Type B pancreatic cell (in vitro differentiated cells): ENCODE data around the gene ORMDL3. TPM values are rescaled to one million over a fixed set of nuclear protein-coding genes. Genes with fewer than 3 reads are reported as not detected.

ENCODE experiments used
- DNase-seq: peaks from one replicate; pipeline ENCODE4 v3.0.0; 2021; ENCODE audit warnings: mixed read lengths; ENCODE audit not compliant: unreplicated experiment; ENCODE audit errors: extremely low spot score
- H3K27ac Mint-ChIP-seq: 2 replicates; pipeline ENCODE4 v1.8.0; 2021; ENCODE audit warnings: mild to moderate bottlenecking, mixed read lengths
- H3K27me3 Mint-ChIP-seq: 2 replicates; pipeline ENCODE4 v1.8.0; 2021; ENCODE audit warnings: mixed read lengths
- H3K36me3 Mint-ChIP-seq: 2 replicates; pipeline ENCODE4 v1.8.0; 2021; ENCODE audit warnings: mixed read lengths
- H3K4me1 Mint-ChIP-seq: one replicate; pipeline ENCODE4 v1.8.0; 2021; ENCODE audit warnings: mixed read lengths; ENCODE audit not compliant: unreplicated experiment
- H3K4me3 Mint-ChIP-seq: 2 replicates; pipeline ENCODE4 v1.8.0; 2021; ENCODE audit warnings: mild to moderate bottlenecking, mixed read lengths
- H3K9me3 Mint-ChIP-seq: 2 replicates; pipeline ENCODE4 v1.8.0; 2021; ENCODE audit warnings: mixed read lengths
- total RNA-seq: library from RNA; stranded (reverse); gene quantifications from 2 replicates; pipeline ENCODE4 v1.2.1, GENCODE V29; 2021; ENCODE audit warnings: low replicate concordance
- TF ChIP-seq, protein P1 (sequence below): fragments of 200-600 bp; sonication (generic); conservative IDR thresholded peaks from 2 replicates; pipeline ENCODE4 v1.5.0; 2021; ENCODE audit warnings: antibody characterized with exemption, mild to moderate bottlenecking

The ORMDL3 gene
- total RNA-seq, 1 donor from 2014 or later, result 59.8 TPM

DNA sequence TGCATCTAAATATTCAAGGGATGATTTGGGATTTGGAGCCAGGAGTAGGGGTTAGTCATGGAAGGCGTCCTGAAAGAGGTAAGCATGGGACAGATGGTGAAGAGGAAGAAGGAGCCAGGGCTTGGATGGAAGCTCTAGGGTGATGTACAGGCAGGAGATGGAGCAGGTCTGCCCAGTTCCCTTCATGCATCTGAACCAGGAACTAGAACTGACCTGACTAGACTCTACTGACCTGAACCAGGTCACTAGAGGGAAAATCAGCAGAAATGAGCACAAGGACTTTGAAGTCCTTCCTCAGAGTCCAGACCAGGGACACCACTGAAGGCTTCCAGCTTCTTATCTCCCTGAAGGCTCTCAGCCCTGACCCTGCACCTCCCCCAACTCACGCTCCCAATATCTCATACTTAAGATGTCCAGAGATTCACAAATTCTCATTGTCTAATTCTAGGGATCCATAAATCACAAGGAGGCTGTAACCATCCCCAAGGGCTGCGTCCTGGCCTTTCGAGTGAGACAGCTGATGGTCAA is 43.7 kb upstream of the ORMDL3 start:
- peaks cover 4% of the 10 kb centered on the region for H3K4me1 Mint-ChIP-seq
- no peak overlapping the region for H3K4me3 Mint-ChIP-seq
- no peaks in the 10 kb centered on the region for H3K36me3 Mint-ChIP-seq
- TF ChIP-seq, protein P1, sequence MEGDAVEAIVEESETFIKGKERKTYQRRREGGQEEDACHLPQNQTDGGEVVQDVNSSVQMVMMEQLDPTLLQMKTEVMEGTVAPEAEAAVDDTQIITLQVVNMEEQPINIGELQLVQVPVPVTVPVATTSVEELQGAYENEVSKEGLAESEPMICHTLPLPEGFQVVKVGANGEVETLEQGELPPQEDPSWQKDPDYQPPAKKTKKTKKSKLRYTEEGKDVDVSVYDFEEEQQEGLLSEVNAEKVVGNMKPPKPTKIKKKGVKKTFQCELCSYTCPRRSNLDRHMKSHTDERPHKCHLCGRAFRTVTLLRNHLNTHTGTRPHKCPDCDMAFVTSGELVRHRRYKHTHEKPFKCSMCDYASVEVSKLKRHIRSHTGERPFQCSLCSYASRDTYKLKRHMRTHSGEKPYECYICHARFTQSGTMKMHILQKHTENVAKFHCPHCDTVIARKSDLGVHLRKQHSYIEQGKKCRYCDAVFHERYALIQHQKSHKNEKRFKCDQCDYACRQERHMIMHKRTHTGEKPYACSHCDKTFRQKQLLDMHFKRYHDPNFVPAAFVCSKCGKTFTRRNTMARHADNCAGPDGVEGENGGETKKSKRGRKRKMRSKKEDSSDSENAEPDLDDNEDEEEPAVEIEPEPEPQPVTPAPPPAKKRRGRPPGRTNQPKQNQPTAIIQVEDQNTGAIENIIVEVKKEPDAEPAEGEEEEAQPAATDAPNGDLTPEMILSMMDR, result no peak
- no peak overlapping the region for H3K27ac Mint-ChIP-seq
- no peaks in the 10 kb centered on the region for H3K9me3 Mint-ChIP-seq
- DNase-seq, result no peak
- H3K27me3 Mint-ChIP-seq, result peaks cover 69% of the 10 kb centered on the region

DNA sequence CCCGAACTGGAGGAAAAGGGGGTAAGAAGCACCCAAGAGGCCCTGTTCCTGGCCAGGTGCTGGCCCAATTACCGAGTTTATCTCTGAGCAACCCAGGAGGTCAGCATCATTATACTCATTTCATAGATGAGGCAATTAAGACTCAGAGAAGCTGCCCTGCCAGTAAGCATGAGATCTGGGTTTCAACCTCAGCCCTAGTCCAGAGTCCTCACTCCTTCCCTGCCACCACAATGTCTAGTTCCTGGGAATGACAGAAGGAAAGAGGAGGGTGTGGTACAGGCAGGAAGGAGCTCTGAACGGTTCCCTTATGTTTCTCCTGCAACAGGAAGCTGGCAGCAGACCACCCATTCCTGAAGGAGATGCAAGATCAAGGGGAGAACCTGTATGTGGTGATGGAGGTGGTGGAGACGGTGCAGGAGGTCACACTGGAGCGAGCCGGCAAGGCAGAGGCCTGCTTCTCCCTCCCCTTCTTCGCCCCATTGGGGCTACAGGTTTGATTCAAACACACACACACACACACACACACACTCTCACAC is 42.8 kb upstream of the ORMDL3 start:
- no peaks in the 10 kb centered on the region for H3K9me3 Mint-ChIP-seq
- H3K4me3 Mint-ChIP-seq, result no peak overlapping the region
- H3K27me3 Mint-ChIP-seq, result peaks cover 71% of the 10 kb centered on the region
- H3K27ac Mint-ChIP-seq, result no peak overlapping the region
- no peaks in the 10 kb centered on the region for H3K36me3 Mint-ChIP-seq
- no peak for DNase-seq
- TF ChIP-seq, protein P1, result no peak
- H3K4me1 Mint-ChIP-seq, result peaks cover 4% of the 10 kb centered on the region

DNA sequence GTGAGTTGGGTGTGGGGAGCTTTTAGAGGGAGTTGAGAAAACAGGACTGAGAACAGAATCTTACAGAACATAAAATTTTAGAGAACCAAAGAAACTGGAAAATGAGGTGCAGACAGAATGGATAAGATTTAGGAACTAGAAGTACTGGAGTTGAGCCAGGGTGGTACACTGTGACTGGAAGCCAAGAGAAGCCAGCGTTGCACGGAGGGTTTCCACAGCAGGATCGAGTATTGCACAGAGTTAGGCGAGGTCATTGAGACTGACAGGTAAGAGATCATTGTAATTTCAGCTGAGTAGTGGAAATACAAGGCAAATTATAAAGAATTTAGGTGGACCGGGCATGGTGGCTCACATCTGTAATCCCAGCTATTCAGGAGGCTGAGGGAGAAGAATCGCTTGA is 42.0 kb upstream of the ORMDL3 start:
- H3K4me3 Mint-ChIP-seq, result no peak overlapping the region
- H3K27me3 Mint-ChIP-seq, result peaks cover 76% of the 10 kb centered on the region
- H3K4me1 Mint-ChIP-seq, result peaks cover 4% of the 10 kb centered on the region
- DNase-seq, result no peak
- no peak overlapping the region for H3K27ac Mint-ChIP-seq
- no peaks in the 10 kb centered on the region for H3K36me3 Mint-ChIP-seq
- TF ChIP-seq, protein P1, result no peak
- no peaks in the 10 kb centered on the region for H3K9me3 Mint-ChIP-seq

DNA sequence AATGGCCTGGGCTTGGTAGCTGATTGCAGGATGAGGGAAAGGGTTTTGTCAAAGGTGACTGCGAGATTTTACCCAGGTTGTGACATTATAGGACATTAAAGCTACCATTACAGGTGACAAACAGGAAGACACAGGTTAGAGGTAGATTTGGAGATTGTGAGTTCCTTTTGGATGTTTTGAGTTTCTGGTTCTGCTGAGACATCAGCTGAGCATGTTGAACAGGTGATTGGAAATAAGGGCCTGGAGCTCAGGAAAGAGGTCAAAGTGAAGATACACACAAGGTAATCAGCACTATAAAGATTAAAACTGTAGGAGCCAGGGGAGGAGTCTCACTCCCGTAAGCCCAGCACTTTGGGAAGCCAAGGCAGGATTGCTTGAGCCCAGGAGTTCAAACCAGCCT is 41.4 kb upstream of the ORMDL3 start:
- Mint-ChIP-seq H3K4me1 (peaks cover 4% of the 10 kb centered on the region), H3K4me3 (no peak overlapping the region), H3K27me3 (peaks cover 74% of the 10 kb centered on the region), H3K27ac (no peak overlapping the region), H3K36me3 (no peaks in the 10 kb centered on the region), H3K9me3 (no peaks in the 10 kb centered on the region)
- TF ChIP-seq, protein P1, result no peak
- DNase-seq, result no peak

DNA sequence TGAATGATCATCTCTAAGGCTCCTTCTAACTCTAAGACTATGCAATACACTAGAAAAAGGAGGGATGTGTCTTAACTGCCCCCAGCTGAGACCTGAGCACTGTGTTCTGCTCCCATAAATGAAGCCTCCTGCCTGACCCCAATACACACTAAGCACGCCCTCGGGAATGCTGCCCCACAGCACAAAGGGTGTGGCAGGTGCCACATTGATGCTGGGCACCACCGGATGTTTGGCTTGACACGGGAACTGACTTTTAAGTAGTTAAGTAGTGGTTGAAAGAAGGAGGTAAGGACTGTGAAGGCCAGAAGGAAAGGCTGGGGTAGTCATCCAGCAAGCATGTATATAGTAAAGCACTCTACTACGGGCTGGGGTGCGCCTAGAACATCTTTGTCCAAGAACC is 39.4 kb upstream of the ORMDL3 start:
- H3K4me3 Mint-ChIP-seq, result no peak overlapping the region
- H3K27ac Mint-ChIP-seq, result no peak overlapping the region
- H3K27me3 Mint-ChIP-seq, result peaks cover 63% of the 10 kb centered on the region
- no peaks in the 10 kb centered on the region for H3K4me1 Mint-ChIP-seq
- TF ChIP-seq, protein P1, result no peak
- no peak for DNase-seq
- no peaks in the 10 kb centered on the region for H3K36me3 Mint-ChIP-seq
- H3K9me3 Mint-ChIP-seq, result no peaks in the 10 kb centered on the region
